Activated CD4-positive, alpha-beta T cell treated with anti-CD3 and anti-CD28 coated beads for 36 hours (primary cell): ENCODE data around the gene TMEM184B. TPM values are rescaled to one million over a fixed set of nuclear protein-coding genes. Genes with fewer than 3 reads are reported as not detected.

ENCODE experiments used
- ATAC-seq: fragments of 200-7000 bp; cut with Tn5 transposase; one replicate; pipeline ENCODE4 v1.10.0; 2021; ENCODE audit warnings: mild to moderate bottlenecking, moderate library complexity
- CTCF ChIA-PET: fragments of 350-600 bp; sonication (Branson Sonifier 250); formaldehyde crosslinking; loops from one replicate; lab custom pipeline; 2021; ENCODE audit warnings: antibody characterized with exemption; lab: Charles Lee
- POLR2A ChIA-PET: fragments of 350-600 bp; sonication (Branson Sonifier 250); formaldehyde crosslinking; loops from one replicate; lab custom pipeline; 2021; ENCODE audit warnings: antibody characterized with exemption, inconsistent platforms; lab: Charles Lee
- DNase-seq: peaks from one replicate; pipeline ENCODE4 v3.0.0-alpha.2; 2020
- H3K27ac Mint-ChIP-seq: one replicate; pipeline ENCODE4 v1.8.0; 2021; ENCODE audit warnings: mixed read lengths
- H3K27me3 Mint-ChIP-seq: one replicate; pipeline ENCODE4 v1.8.0; 2021; ENCODE audit warnings: mixed read lengths
- H3K36me3 Mint-ChIP-seq: one replicate; pipeline ENCODE4 v1.8.0; 2021; ENCODE audit warnings: low read depth, mixed read lengths
- H3K4me1 Mint-ChIP-seq: one replicate; pipeline ENCODE4 v1.8.0; 2021; ENCODE audit warnings: mixed read lengths
- H3K4me3 Mint-ChIP-seq: one replicate; pipeline ENCODE4 v1.8.0; 2021; ENCODE audit warnings: mild to moderate bottlenecking, moderate library complexity, mixed read lengths
- H3K9me3 Mint-ChIP-seq: one replicate; pipeline ENCODE4 v1.8.0; 2021; ENCODE audit warnings: low read depth, mixed read lengths
- intact Hi-C, 2 experiments: fragments of 100-400 bp; cut with DNase I in 1 of 2; cut with micrococcal nuclease in 1 of 2; formaldehyde crosslinking; loops; one replicate each; pipeline versions ENCODE4 v1.14.2 to v1.15.1; 2022 to 2024; cut with DNase I, micrococcal nuclease
- total RNA-seq, 2 experiments: library from RNA; stranded (reverse); gene quantifications; one replicate each; pipeline ENCODE4 v1.2.3, GENCODE V29; 2021

The TMEM184B gene
- total RNA-seq, 2 experiments from 2014 or later, result 16.0 to 19.8 TPM

DNA sequence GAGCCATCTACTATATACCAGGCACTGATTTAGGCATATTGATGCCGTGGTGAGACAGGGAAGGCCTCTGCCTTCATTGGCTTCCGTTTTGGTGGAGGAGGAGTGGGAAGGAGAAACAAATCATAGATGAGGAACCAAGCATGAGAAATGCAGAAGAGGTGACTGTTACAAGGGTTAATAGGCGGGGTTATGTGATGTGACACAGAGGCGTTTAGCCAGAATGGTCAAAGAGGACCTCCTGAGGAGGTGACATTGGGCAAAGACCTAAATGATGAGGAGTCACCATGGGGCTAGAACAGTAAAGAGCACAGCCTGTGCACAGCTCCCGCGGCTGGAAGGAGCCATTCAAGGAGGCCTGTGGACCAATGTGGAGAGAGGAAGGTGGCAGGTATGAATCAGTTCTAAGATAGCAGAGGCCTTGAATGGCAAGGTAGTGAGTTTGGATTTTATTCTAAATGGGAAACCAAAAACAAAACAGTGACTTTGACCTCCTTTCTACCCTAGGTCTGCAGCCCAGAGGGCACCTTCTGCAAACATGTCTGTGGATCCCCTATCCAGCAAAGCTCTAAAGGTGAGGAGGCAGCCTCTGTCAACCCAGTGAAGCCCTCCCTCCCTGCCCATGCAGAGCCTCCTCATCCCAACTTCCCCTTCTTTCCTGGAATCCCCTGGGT is 59.4 kb downstream of the TMEM184B start:
- Mint-ChIP-seq H3K27me3 (no peaks in the 10 kb centered on the region), H3K36me3 (peaks cover 8% of the 10 kb centered on the region), H3K9me3 (no peaks in the 10 kb centered on the region), H3K4me1 (peaks cover 35% of the 10 kb centered on the region), H3K4me3 (no peak overlapping the region), H3K27ac (peak overlapping the region; percentile 0)
- ATAC-seq (no peak), DNase-seq (no peak)
- ChIA-PET POLR2A (no interaction called here), CTCF (no interaction called here)
- intact Hi-C loops, result no loop called here

DNA sequence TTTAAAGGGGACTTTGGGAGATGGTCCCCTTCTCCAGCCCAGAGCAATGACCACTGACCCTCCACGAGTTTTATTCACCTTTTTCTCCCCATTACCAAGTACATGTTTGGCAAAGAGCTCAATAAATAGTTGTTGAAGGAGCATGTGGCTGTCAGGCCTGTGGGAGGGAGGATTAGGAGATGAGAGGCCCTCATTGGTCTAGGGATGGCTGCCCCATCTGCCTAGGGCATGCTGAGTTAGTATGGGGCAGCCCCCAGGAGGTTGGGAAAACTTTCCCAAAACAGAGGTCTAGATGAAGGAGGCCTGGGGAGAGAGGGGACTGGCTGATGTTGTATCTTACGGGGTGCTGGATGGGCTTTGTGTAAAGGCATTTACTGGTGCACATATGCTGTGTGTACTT is 60.4 kb downstream of the TMEM184B start:
- no peak overlapping the region for H3K27ac Mint-ChIP-seq
- no peak overlapping the region for H3K4me3 Mint-ChIP-seq
- intact Hi-C loops, result no loop called here
- ATAC-seq, result no peak
- H3K4me1 Mint-ChIP-seq, result peaks cover 31% of the 10 kb centered on the region
- peaks cover 8% of the 10 kb centered on the region for H3K36me3 Mint-ChIP-seq
- DNase-seq, result no peak
- ChIA-PET POLR2A (no interaction called here), CTCF (interaction anchor here (1.0 kb wide), 1 partner anchor 157 kb away, joined by 3 read pairs; no protein-coding TSS in a partner anchor)
- H3K27me3 Mint-ChIP-seq, result no peaks in the 10 kb centered on the region
- no peaks in the 10 kb centered on the region for H3K9me3 Mint-ChIP-seq

DNA sequence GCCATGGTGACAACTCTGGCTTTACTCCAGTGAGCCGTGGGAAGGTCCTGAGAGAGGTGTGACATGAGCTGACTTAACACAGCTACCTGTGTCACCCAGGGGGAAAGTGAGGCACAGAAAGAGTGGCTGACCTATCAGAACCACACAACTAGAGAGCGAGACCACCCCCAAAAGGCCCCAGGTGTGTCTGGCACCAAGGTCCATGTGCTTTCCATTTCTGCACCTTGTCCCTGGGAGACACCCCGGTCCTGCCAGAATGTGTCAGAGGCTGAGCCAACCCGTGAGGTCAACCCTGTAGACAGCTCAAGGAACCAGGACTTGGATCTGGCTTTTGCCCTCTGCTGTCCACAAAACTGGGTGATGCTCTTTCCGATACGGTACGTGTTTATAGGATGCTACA is 61.3 kb downstream of the TMEM184B start:
- peaks cover 31% of the 10 kb centered on the region for H3K4me1 Mint-ChIP-seq
- no peaks in the 10 kb centered on the region for H3K27me3 Mint-ChIP-seq
- POLR2A ChIA-PET, result no interaction called here
- no peak for DNase-seq
- H3K4me3 Mint-ChIP-seq, result no peak overlapping the region
- no peaks in the 10 kb centered on the region for H3K9me3 Mint-ChIP-seq
- CTCF ChIA-PET, result interaction anchor here (1.0 kb wide), 1 partner anchor 157 kb away, joined by 3 read pairs; no protein-coding TSS in a partner anchor
- ATAC-seq, result no peak
- peaks cover 8% of the 10 kb centered on the region for H3K36me3 Mint-ChIP-seq
- no peak overlapping the region for H3K27ac Mint-ChIP-seq
- intact Hi-C loops, result no loop called here

DNA sequence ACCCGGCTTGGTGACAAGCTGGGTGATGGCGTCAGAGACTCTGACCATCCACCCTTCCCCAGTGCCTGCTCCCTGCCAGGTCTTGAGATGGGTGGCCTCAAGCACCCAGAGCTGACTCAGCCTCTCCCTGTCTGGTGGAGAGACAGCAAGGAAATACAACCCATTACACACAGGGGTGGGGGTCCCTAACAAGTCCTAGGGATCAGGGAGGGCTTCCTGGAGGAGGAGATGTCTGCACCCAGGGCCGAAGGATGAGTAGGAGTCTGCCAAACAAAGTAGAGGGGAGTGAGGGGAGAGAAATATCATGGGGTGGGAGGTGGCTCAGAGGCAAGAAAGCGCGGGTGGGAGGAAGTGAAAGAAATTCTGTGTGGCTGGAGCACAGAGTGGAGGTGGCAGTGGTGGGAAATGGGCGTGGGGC is 64.2 kb downstream of the TMEM184B start:
- POLR2A ChIA-PET, result interaction anchor here (0.7 kb wide), 1 partner anchor 70 kb away, joined by 3 read pairs; no protein-coding TSS in a partner anchor
- Mint-ChIP-seq H3K9me3 (no peaks in the 10 kb centered on the region), H3K27me3 (no peaks in the 10 kb centered on the region), H3K27ac (no peak overlapping the region), H3K4me1 (peaks cover 33% of the 10 kb centered on the region), H3K4me3 (no peak overlapping the region), H3K36me3 (no peaks in the 10 kb centered on the region)
- ATAC-seq (no peak), DNase-seq (no peak)
- intact Hi-C loops, result loop anchor here in 1 of 2 experiments (10.0 kb wide), 1 partner anchor 946 kb away; the partner anchor contains the start of gene CBX7
- CTCF ChIA-PET, result no interaction called here

DNA sequence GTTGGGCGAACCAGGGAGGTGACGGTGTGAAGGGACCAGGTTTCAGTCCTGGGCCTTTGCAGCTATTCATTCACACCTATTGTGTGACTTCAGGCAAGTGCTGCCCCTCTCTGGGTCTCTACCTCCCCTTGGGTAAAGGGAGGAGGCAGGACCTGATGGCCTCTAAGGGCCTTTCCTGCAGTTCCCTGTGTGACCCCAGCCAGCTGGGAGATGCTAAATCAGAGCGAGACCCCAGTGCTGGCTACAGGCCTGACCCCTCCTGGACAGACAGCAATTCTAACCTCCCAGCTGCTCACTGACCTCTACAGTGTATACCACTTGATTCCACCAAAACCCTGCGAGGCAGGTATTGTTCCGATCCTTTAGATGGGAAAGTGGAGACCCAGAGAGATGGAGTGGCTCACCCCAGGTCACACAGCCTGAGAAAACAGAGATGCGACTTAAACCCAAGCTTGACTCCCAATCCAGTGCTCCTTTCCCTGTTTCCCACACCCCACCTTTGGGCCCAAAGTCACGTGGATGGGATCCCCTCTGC is 64.8 kb downstream of the TMEM184B start:
- no peak overlapping the region for H3K4me3 Mint-ChIP-seq
- ATAC-seq (no peak), DNase-seq (no peak)
- POLR2A ChIA-PET, result no interaction called here
- no peak overlapping the region for H3K27ac Mint-ChIP-seq
- intact Hi-C loops, result loop anchor here in 1 of 2 experiments (10.0 kb wide), 1 partner anchor 947 kb away; the partner anchor contains the start of gene CBX7
- no peaks in the 10 kb centered on the region for H3K9me3 Mint-ChIP-seq
- CTCF ChIA-PET, result no interaction called here
- H3K36me3 Mint-ChIP-seq, result no peaks in the 10 kb centered on the region
- H3K4me1 Mint-ChIP-seq, result peaks cover 31% of the 10 kb centered on the region
- H3K27me3 Mint-ChIP-seq, result no peaks in the 10 kb centered on the region

DNA sequence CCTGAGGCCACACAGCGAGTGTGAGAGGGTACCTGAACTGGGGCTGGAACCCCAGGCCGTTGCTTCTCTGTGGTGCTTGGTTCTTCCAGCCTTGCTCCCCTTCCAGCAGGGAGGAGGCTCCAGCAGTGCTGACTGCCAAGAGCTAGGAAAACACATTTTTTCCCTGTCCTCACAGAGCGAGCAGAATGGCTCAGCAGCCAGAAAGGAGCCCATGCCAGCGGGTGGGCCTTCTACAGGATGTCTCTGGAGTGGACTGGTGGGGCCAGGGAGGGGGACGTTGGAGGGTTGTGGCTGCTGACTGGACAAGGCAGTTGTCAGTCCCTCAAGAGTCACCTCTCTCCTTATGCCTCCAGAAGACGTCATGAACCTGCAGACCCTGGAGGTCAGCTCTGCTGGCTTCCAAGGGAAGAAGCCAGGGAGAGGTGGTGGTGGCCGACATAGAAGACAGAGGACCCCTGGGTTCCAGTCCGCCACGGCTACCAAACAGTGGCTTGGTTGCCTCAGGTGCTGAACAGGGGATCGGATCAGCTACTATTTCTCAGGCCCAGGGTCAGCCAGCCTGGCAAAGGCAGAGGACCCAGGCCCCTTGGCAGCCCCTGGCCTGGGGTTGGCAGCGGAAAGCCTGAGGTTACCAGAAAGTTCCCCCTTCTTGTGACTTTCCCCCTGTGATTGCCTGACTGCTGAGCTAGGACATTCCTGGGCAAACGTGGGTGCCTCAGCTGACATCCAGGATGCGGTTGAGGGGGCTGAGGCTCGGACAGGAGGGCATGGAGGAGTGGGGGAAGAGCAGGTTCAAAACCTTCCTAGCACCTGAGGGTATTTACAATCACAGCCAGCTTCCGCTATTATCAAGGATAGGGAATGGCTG is 67.3 kb downstream of the TMEM184B start:
- intact Hi-C loops, result loop anchor here in 1 of 2 experiments (10.0 kb wide), 1 partner anchor 949 kb away; the partner anchor contains the start of gene CBX7
- no peak overlapping the region for H3K4me3 Mint-ChIP-seq
- H3K27ac Mint-ChIP-seq, result no peak overlapping the region
- DNase-seq, result no peak
- no peak for ATAC-seq
- H3K27me3 Mint-ChIP-seq, result no peaks in the 10 kb centered on the region
- H3K9me3 Mint-ChIP-seq, result no peaks in the 10 kb centered on the region
- ChIA-PET CTCF (interaction anchor here (0.8 kb wide), 2 partner anchors 365 to 1080 kb away, joined by 3 read pairs; partner anchors contain the start of gene DMC1), POLR2A (no interaction called here)
- no peaks in the 10 kb centered on the region for H3K36me3 Mint-ChIP-seq
- peaks cover 40% of the 10 kb centered on the region for H3K4me1 Mint-ChIP-seq

DNA sequence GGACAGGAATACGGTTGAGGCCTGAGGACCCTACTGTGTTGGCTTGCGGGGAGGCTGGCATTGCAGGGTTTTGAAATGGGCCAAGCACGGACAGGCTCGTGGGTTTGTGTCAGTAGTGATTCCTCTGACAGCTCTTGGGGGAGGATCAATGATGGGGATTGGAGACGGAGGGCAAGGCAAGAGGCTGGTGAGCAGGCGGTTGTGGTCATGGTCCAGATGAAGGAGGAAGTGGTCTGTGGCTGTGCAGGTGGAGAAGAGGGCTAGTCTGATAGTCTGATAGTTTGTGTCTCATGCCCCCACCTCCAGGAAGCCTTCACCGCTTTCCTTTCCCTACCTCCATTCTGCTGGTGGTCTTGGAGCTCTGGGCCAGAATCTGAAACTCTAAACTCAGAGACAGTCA is 68.0 kb downstream of the TMEM184B start:
- DNase-seq (no peak), ATAC-seq (no peak)
- Mint-ChIP-seq H3K9me3 (no peaks in the 10 kb centered on the region), H3K27ac (no peak overlapping the region), H3K4me3 (no peak overlapping the region), H3K27me3 (no peaks in the 10 kb centered on the region), H3K36me3 (no peaks in the 10 kb centered on the region), H3K4me1 (peaks cover 36% of the 10 kb centered on the region)
- CTCF ChIA-PET, result interaction anchor here (1.1 kb wide), 1 partner anchor 14 kb away, joined by 7 read pairs; no protein-coding TSS in a partner anchor
- POLR2A ChIA-PET, result interaction anchor here (0.7 kb wide), 1 partner anchor 14 kb away, joined by 3 read pairs; no protein-coding TSS in a partner anchor
- intact Hi-C loops, result loop anchor here (5.0 to 10.0 kb wide), 3 partner anchors 68 to 950 kb away; partner anchors contain the start of genes CBX7 (in 1 of the 2) and TMEM184B (in 1 of the 2)

DNA sequence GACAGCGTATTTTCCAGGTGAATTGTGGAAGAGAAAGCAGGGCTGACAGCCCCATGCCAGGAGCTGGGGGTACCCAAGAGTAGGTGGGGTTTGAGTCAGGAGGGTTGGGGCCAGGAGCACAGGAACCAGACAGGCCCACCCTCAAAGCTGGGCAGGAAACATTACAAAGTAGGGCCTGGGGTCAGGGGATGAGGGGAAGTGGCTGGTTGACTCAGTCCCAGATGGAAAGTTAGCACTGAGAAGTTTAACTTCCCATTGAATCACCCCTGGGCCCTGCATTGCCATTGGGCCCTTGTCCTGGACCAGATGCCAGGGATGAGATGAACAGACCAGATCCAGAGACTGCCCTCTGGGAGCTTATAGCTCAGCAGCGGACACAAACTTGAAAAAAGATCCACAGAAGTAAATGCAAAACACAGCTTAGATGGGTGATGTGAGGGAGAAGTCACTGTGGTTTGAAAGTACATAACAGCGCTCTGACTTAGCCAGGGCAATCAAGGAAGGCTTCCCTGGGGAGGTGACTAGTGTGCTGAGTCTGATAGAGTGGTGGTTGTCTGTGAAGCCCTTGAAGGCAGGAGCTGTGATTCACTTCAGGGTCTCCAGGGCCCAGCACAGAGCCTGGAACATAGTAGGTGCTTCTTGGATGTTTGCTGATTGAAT is 68.8 kb downstream of the TMEM184B start:
- ChIA-PET POLR2A (interaction anchor here (0.7 kb wide), 1 partner anchor 15 kb away, joined by 3 read pairs; no protein-coding TSS in a partner anchor), CTCF (interaction anchor here (0.6 to 1.5 kb wide), 7 partner anchors 9 to 270 kb away, joined by 3 to 7 read pairs (median 4); no protein-coding TSS in a partner anchor)
- H3K4me3 Mint-ChIP-seq, result peak overlapping the region; percentile 81
- DNase-seq, result no peak
- intact Hi-C loops, result loop anchor here (1.0 to 10.0 kb wide), 4 partner anchors 68 to 951 kb away; partner anchors contain the start of genes CBX7 (in 1 of the 2) and TMEM184B (in 1 of the 2)
- H3K27ac Mint-ChIP-seq, result peak overlapping the region; percentile 56
- H3K9me3 Mint-ChIP-seq, result no peaks in the 10 kb centered on the region
- no peaks in the 10 kb centered on the region for H3K36me3 Mint-ChIP-seq
- ATAC-seq, result no peak
- peaks cover 38% of the 10 kb centered on the region for H3K4me1 Mint-ChIP-seq
- H3K27me3 Mint-ChIP-seq, result no peaks in the 10 kb centered on the region

DNA sequence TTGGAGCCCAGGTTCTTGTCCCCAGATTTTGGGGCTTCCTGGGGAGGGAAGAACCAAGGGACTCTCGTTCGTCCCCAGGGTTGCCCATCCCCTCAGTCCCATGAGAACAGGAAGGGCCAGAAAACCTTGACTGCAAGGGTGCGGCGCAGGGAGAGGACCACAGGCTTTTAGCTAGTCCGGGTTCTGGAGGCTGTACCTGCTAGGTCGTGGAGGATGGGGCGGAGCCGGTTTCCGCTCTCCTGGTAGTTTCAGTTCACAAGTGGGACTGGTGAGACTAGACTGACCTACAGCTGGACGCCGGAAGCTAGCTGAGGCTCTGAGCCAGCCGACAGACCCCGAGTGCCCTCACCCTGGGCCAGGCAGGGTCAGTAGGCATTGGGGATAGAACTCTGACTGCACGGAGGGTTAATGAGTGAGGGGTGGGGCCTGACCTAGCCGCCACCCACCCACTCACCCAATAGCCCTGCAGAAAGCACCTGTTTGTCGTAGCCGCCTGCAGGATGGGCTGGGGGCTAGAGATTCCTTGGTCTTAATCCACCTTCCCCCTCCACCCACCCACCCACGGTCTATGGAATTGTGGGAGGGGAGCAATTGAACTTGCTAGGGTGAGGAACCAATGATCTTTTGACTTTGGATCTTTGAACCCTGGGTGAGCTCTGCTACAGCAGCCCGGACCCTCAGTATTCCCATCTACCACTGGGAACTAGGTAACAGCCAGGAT is 69.6 kb downstream of the TMEM184B start:
- Mint-ChIP-seq H3K27me3 (no peaks in the 10 kb centered on the region), H3K4me3 (peak overlapping the region; percentile 81), H3K9me3 (no peaks in the 10 kb centered on the region), H3K4me1 (peaks cover 31% of the 10 kb centered on the region), H3K27ac (peak overlapping the region; percentile 70), H3K36me3 (no peaks in the 10 kb centered on the region)
- intact Hi-C loops, result loop anchor here (1.0 to 10.0 kb wide), 4 partner anchors 69 to 952 kb away; partner anchors contain the start of genes CBX7 (in 1 of the 2) and TMEM184B (in 1 of the 2)
- POLR2A ChIA-PET, result no interaction called here
- peak; percentile 18 for ATAC-seq
- DNase-seq, result peak; percentile 62
- CTCF ChIA-PET, result interaction anchor here (0.5 to 1.5 kb wide), 5 partner anchors 9 to 269 kb away, joined by 3 to 4 read pairs (median 3); no protein-coding TSS in a partner anchor
